Trophoblast cell (in vitro differentiated cells and primary cell): ENCODE measurements around the gene TMEM30A.

ENCODE experiments used
- DNase-seq, 2 donors: peaks; one replicate each; pipeline ENCODE4 v3.0.0-alpha.2; 2016
- H2AFZ ChIP-seq: 2 replicates; pipeline ENCODE4 v1.6.1; 2013; ENCODE audit warnings: low read length, moderate library complexity, mild to moderate bottlenecking; ENCODE audit not compliant: insufficient read depth, poor library complexity
- H2AK5ac ChIP-seq: 2 replicates; pipeline ENCODE4 v1.6.1; 2013; ENCODE audit warnings: mild to moderate bottlenecking, low read length
- H2BK120ac ChIP-seq: 2 replicates; pipeline ENCODE4 v1.6.1; 2013; ENCODE audit warnings: low read length, mild to moderate bottlenecking, moderate library complexity; ENCODE audit not compliant: insufficient read depth, poor library complexity
- H2BK12ac ChIP-seq: 2 replicates; pipeline ENCODE4 v1.6.1; 2013; ENCODE audit warnings: mild to moderate bottlenecking, low read length, moderate library complexity
- H2BK5ac ChIP-seq: 2 replicates; pipeline ENCODE4 v1.6.1; 2013; ENCODE audit warnings: low read length, low read depth, moderate library complexity, mild to moderate bottlenecking; ENCODE audit not compliant: poor library complexity
- H3K14ac ChIP-seq: 2 replicates; pipeline ENCODE4 v1.6.1; 2013; ENCODE audit warnings: mild to moderate bottlenecking, low read length
- H3K18ac ChIP-seq: 2 replicates; pipeline ENCODE4 v1.6.1; 2013; ENCODE audit warnings: mild to moderate bottlenecking, low read length
- H3K23ac ChIP-seq: 2 replicates; pipeline ENCODE4 v1.6.1; 2013; ENCODE audit warnings: low read length
- H3K27ac ChIP-seq: 2 replicates; pipeline ENCODE4 v1.5.1; 2013; ENCODE audit warnings: low read depth, mild to moderate bottlenecking, inconsistent platforms, low read length, moderate library complexity
- H3K27me3 ChIP-seq: 2 replicates; pipeline ENCODE4 v1.6.1; 2013; ENCODE audit warnings: inconsistent platforms, mild to moderate bottlenecking, low read length, moderate library complexity; ENCODE audit not compliant: insufficient read depth
- H3K36me3 ChIP-seq, 2 experiments: 1 replicate in 1 of 2; 2 replicates in 1 of 2; pipeline ENCODE4 v1.6.1; 2013; ENCODE audit warnings: low read length in 2 of 2, mild to moderate bottlenecking in 2 of 2, moderate library complexity in 1 of 2; ENCODE audit not compliant: insufficient read depth in 2 of 2, control insufficient read depth in 1 of 2
- H3K4ac ChIP-seq: 2 replicates; pipeline ENCODE4 v1.6.1; 2013; ENCODE audit warnings: low read depth, mild to moderate bottlenecking, low read length, moderate library complexity
- H3K4me1 ChIP-seq, 2 experiments: 1 replicate in 1 of 2; 2 replicates in 1 of 2; pipeline ENCODE4 v1.6.1; 2013; ENCODE audit warnings: low read length in 2 of 2, mild to moderate bottlenecking in 2 of 2, moderate library complexity in 1 of 2; ENCODE audit not compliant: insufficient read depth in 2 of 2, control insufficient read depth in 1 of 2
- H3K4me2 ChIP-seq: 2 replicates; pipeline ENCODE4 v1.6.1; 2013; ENCODE audit warnings: inconsistent platforms, mild to moderate bottlenecking, low read length, moderate library complexity
- H3K4me3 ChIP-seq: 2 replicates; pipeline ENCODE4 v1.5.1; 2013; ENCODE audit warnings: mild to moderate bottlenecking, low read depth, low read length, inconsistent platforms
- H3K79me1 ChIP-seq: one replicate; pipeline ENCODE4 v1.6.1; 2013; ENCODE audit warnings: low read length
- H3K79me2 ChIP-seq: 2 replicates; pipeline ENCODE4 v1.6.1; 2013; ENCODE audit warnings: low read length, mild to moderate bottlenecking; ENCODE audit not compliant: control insufficient read depth, insufficient read depth, poor library complexity
- H3K9ac ChIP-seq: 2 replicates; pipeline ENCODE4 v1.6.1; 2013; ENCODE audit warnings: mild to moderate bottlenecking, low read length
- H3K9me3 ChIP-seq: 2 replicates; pipeline ENCODE4 v1.6.1; 2013; ENCODE audit warnings: low read depth, mild to moderate bottlenecking, control low read depth, inconsistent platforms, low read length; ENCODE audit not compliant: insufficient read depth
- H4K12ac ChIP-seq: 2 replicates; pipeline ENCODE4 v1.6.1; 2013; ENCODE audit warnings: low read depth, mild to moderate bottlenecking, low read length, moderate library complexity
- H4K8ac ChIP-seq: 2 replicates; pipeline ENCODE4 v1.6.1; 2013; ENCODE audit warnings: low read depth, mild to moderate bottlenecking, low read length, moderate library complexity
- H4K91ac ChIP-seq: one replicate; pipeline ENCODE4 v1.6.1; 2013; ENCODE audit warnings: low read depth, mild to moderate bottlenecking, low read length, moderate library complexity
- WGBS: extraction: QIAGEN DNeasy Blood & Tissue Kit; methylation state at CpG from one replicate; pipeline ENCODE4 v1.1.7; 2013; ENCODE audit warnings: missing lambda C conversion rate; ENCODE audit not compliant: insufficient read length, insufficient coverage; ENCODE audit errors: extremely low coverage; 5-methylcytosine and 5-hydroxymethylcytosine counted together

Gene TMEM30A

GRCh38 chr6:75205776-75206575 lies 78.6 kb downstream of the TMEM30A start, which contains the start of gene COL12A1:
Gene COL12A1 (minus strand): TSS chr6:75206053. CDS start chr6:75202792, 3,261 bp downstream.
- H2BK12ac ChIP-seq = peak within 1 kb of the TSS; percentile 53
- peak within 1 kb of the TSS; percentile 20 for H3K4ac ChIP-seq
- peaks cover 9% of the 10 kb centered on the region for H3K79me1 ChIP-seq
- peak within 1 kb of the TSS; percentile 50 for H3K14ac ChIP-seq
- H2AK5ac ChIP-seq = no peak within 1 kb of the TSS
- peaks cover 27 to 40% of the 10 kb centered on the region in 2 experiments for H3K4me1 ChIP-seq
- peak within 1 kb of the TSS; percentile 27 for H4K8ac ChIP-seq
- peak within 1 kb of the TSS; percentile 83 for H3K9ac ChIP-seq
- H3K27me3 ChIP-seq = peaks cover 17% of the 10 kb centered on the region
- peak within 1 kb of the TSS; percentile 79 for H3K4me3 ChIP-seq
- peak within 1 kb of the TSS; percentile 4 for H4K12ac ChIP-seq
- peak within 1 kb of the TSS; percentile 60 for H2BK120ac ChIP-seq
- H4K91ac ChIP-seq = peak within 1 kb of the TSS; percentile 89
- H3K23ac ChIP-seq = no peak within 1 kb of the TSS
- peak within 1 kb of the TSS; percentile 59 for H3K18ac ChIP-seq
- peak within 1 kb of the TSS; percentile 28 for H2BK5ac ChIP-seq
- peaks cover 2% of the 10 kb centered on the region for H3K79me2 ChIP-seq
- peak within 1 kb of the TSS; percentile 47 for H2AFZ ChIP-seq
- H3K36me3 ChIP-seq = no peaks in the 10 kb centered on the region
- peak within 1 kb of the TSS; percentile 80 for H3K27ac ChIP-seq
- WGBS = no CpG with 5 or more reads among the region's 64 CpGs
- peak; percentile 89 to 93 for DNase-seq
- H3K4me2 ChIP-seq = peak within 1 kb of the TSS; percentile 78
- H3K9me3 ChIP-seq = no peaks in the 10 kb centered on the region

GRCh38 chr6:75204959-75205775 lies 79.4 kb downstream of the TMEM30A start:
- Histone ChIP-seq H3K79me1 (peaks cover 9% of the 10 kb centered on the region), H4K12ac (peak overlapping the region; percentile 4), H3K18ac (peak overlapping the region; percentile 59), H3K27me3 (peaks cover 17% of the 10 kb centered on the region), H4K91ac (peak overlapping the region; percentile 89), H3K79me2 (peaks cover 2% of the 10 kb centered on the region), H3K4me1 (peaks cover 27 to 40% of the 10 kb centered on the region in 2 experiments), H3K27ac (peak overlapping the region; percentile 80), H3K4me2 (peak overlapping the region; percentile 78), H3K4me3 (peak overlapping the region; percentile 79), H2BK120ac (peak overlapping the region; percentile 60), H3K23ac (no peak overlapping the region), H3K36me3 (no peaks in the 10 kb centered on the region), H3K9me3 (no peaks in the 10 kb centered on the region), H3K9ac (peak overlapping the region; percentile 83), H2BK5ac (peak overlapping the region; percentile 28), H2AFZ (peak overlapping the region; percentile 47), H3K14ac (peak overlapping the region; percentile 50), H3K4ac (peak overlapping the region; percentile 58), H2BK12ac (no peak overlapping the region), H4K8ac (peak overlapping the region; percentile 27), H2AK5ac (no peak overlapping the region)
- WGBS = no CpG with 5 or more reads among the region's 47 CpGs
- DNase-seq = peak; percentile 40 to 64

GRCh38 chr6:75204217-75204958 lies 80.2 kb downstream of the TMEM30A start:
- Histone ChIP-seq H3K27ac (no peak overlapping the region), H2BK120ac (peak overlapping the region; percentile 60), H4K12ac (no peak overlapping the region), H3K23ac (no peak overlapping the region), H4K8ac (no peak overlapping the region), H3K18ac (peak overlapping the region; percentile 59), H3K9me3 (no peaks in the 10 kb centered on the region), H3K27me3 (peaks cover 17% of the 10 kb centered on the region), H2AFZ (peak overlapping the region; percentile 23), H3K4me1 (peaks cover 27 to 40% of the 10 kb centered on the region in 2 experiments), H2AK5ac (no peak overlapping the region), H3K4me3 (peak overlapping the region; percentile 79), H3K9ac (peak overlapping the region; percentile 74), H3K79me2 (peaks cover 2% of the 10 kb centered on the region), H3K4me2 (peak overlapping the region; percentile 78), H3K79me1 (peaks cover 9% of the 10 kb centered on the region), H4K91ac (no peak overlapping the region), H2BK5ac (no peak overlapping the region), H3K36me3 (no peaks in the 10 kb centered on the region), H3K14ac (peak overlapping the region; percentile 60), H2BK12ac (peak overlapping the region; percentile 65), H3K4ac (peak overlapping the region; percentile 58)
- no CpG with 5 or more reads among the region's 35 CpGs for WGBS
- DNase-seq = peak; percentile 79 to 87

- Histone ChIP-seq H3K4me2 (peak overlapping the region; percentile 78), H3K18ac (no peak overlapping the region), H3K36me3 (no peaks in the 10 kb centered on the region), H3K4ac (peak overlapping the region; percentile 17), H3K79me1 (peaks cover 9% of the 10 kb centered on the region), H3K4me3 (no peak overlapping the region), H3K9ac (no peak overlapping the region), H3K27me3 (peaks cover 17% of the 10 kb centered on the region), H2BK5ac (no peak overlapping the region), H3K14ac (no peak overlapping the region), H2BK12ac (no peak overlapping the region), H2BK120ac (no peak overlapping the region), H3K9me3 (no peaks in the 10 kb centered on the region), H4K8ac (no peak overlapping the region), H4K12ac (no peak overlapping the region), H3K4me1 (peaks cover 27 to 39% of the 10 kb centered on the region in 2 experiments), H4K91ac (no peak overlapping the region), H3K23ac (no peak overlapping the region), H3K27ac (no peak overlapping the region), H2AFZ (no peak overlapping the region), H2AK5ac (no peak overlapping the region), H3K79me2 (peaks cover 2% of the 10 kb centered on the region)
- DNase-seq = peak; percentile 26 to 59
- WGBS = no CpG with 5 or more reads among the region's 5 CpGs
Observed at GRCh38 chr6:75203721-75204120, 80.9 kb downstream of the TMEM30A start.
